Suprapubic skin (tissue), 4 donors: Measurements from ENCODE around the gene RBMS1. TPM values are rescaled to one million over a fixed set of nuclear protein-coding genes. Genes with fewer than 3 reads are reported as not detected.

ENCODE experiments used
- DNase-seq, 2 donors: peaks; one replicate each; pipeline ENCODE4 v3.0.0-alpha.2; 2019; ENCODE audit warnings: low spot score in 2 of 2
- H3K27ac ChIP-seq: fragments of 200-600 bp; sonication (generic); one replicate; pipeline ENCODE4 v1.5.1; 2019
- H3K27me3 ChIP-seq: fragments of 200-600 bp; sonication (generic); one replicate; pipeline ENCODE4 v1.5.1; 2019
- H3K36me3 ChIP-seq: fragments of 200-600 bp; sonication (generic); one replicate; pipeline ENCODE4 v1.5.1; 2019
- H3K4me1 ChIP-seq: fragments of 200-600 bp; sonication (generic); one replicate; pipeline ENCODE4 v1.5.1; 2019
- H3K4me3 ChIP-seq: fragments of 200-600 bp; sonication (generic); one replicate; pipeline ENCODE4 v1.5.1; 2019; ENCODE audit warnings: mild to moderate bottlenecking
- H3K9me3 ChIP-seq: fragments of 200-600 bp; sonication (generic); one replicate; pipeline ENCODE4 v1.5.1; 2019
- CTCF ChIP-seq, 2 donors: fragments of 200-600 bp in 1 of 2; fragments of 450-650 bp in 1 of 2; sonication (generic) in 1 of 2; IDR thresholded peaks; one replicate each; pipeline ENCODE4 v1.5.1; 2016 to 2019; ENCODE audit warnings: antibody characterized with exemption in 2 of 2, mild to moderate bottlenecking in 1 of 2, moderate library complexity in 1 of 2
- EP300 ChIP-seq: sonication (generic); formaldehyde crosslinking; IDR thresholded peaks from one replicate; pipeline ENCODE4 v1.6.1; 2017; ENCODE audit warnings: antibody characterized with exemption
- POLR2A ChIP-seq, 2 donors: fragments of 450-650 bp; IDR thresholded peaks; one replicate each; pipeline ENCODE4 v1.6.1; 2017; ENCODE audit warnings: antibody characterized with exemption in 2 of 2, mild to moderate bottlenecking in 2 of 2, moderate library complexity in 2 of 2
- POLR2AphosphoS5 ChIP-seq, 3 donors: sonication (generic); formaldehyde crosslinking; IDR thresholded peaks; one replicate each; pipeline ENCODE4 v1.6.1; 2017; ENCODE audit warnings: antibody characterized with exemption in 3 of 3
- WGBS: methylation state at CpG from one replicate; pipeline ENCODE4 v1.1.5; 2018; 5-methylcytosine and 5-hydroxymethylcytosine counted together
- total RNA-seq, 4 donors: library from RNA; depleted of rRNA; stranded (reverse); fragments of >200 nt; gene quantifications; one replicate each; pipeline ENCODE4 v1.1.0, GENCODE V29; 2016

RBMS1 gene
- total RNA-seq, 4 donors from 2014 or later: 55.7 to 92.2 (median 62.2) TPM

- no peaks in the 10 kb centered on the region for H3K9me3 ChIP-seq
- no peak overlapping the region for H3K4me3 ChIP-seq
- no peak for DNase-seq
- 62% methylated on average over 3 of the region's 3 CpGs for WGBS
- no peak overlapping the region for H3K27ac ChIP-seq
- TF ChIP-seq CTCF (IDR thresholded peaks at IDR 0.05): no peak
- no peak for TF ChIP-seq EP300
- TF ChIP-seq POLR2A (IDR thresholded peaks at IDR 0.05): no peak
- no peak for TF ChIP-seq POLR2AphosphoS5 (IDR thresholded peaks at IDR 0.05)
- no peaks in the 10 kb centered on the region for H3K36me3 ChIP-seq
- no peaks in the 10 kb centered on the region for H3K27me3 ChIP-seq
- H3K4me1 ChIP-seq: peaks cover 49% of the 10 kb centered on the region
Observed at GRCh38 chr2:160363961-160364360, 129.6 kb downstream of the RBMS1 start.

GRCh38 chr2:160363055-160363454 is 130.6 kb downstream of the RBMS1 start:
- Histone ChIP-seq H3K27me3 (no peaks in the 10 kb centered on the region), H3K4me3 (no peak overlapping the region), H3K4me1 (peaks cover 40% of the 10 kb centered on the region), H3K27ac (no peak overlapping the region), H3K9me3 (no peaks in the 10 kb centered on the region), H3K36me3 (no peaks in the 10 kb centered on the region)
- TF ChIP-seq POLR2A (IDR thresholded peaks at IDR 0.05): no peak
- TF ChIP-seq CTCF (IDR thresholded peaks at IDR 0.05): no peak
- no peak for TF ChIP-seq EP300
- no peak for TF ChIP-seq POLR2AphosphoS5 (IDR thresholded peaks at IDR 0.05)
- DNase-seq: no peak
- WGBS: 89% methylated on average over 4 of the region's 4 CpGs

- Histone ChIP-seq H3K4me3 (no peak overlapping the region), H3K9me3 (no peaks in the 10 kb centered on the region), H3K4me1 (peaks cover 35% of the 10 kb centered on the region), H3K27me3 (no peaks in the 10 kb centered on the region), H3K27ac (no peak overlapping the region), H3K36me3 (no peaks in the 10 kb centered on the region)
- 82% methylated on average over 2 of the region's 2 CpGs for WGBS
- no peak for TF ChIP-seq POLR2AphosphoS5 (IDR thresholded peaks at IDR 0.05)
- no peak for TF ChIP-seq CTCF (IDR thresholded peaks at IDR 0.05)
- no peak for TF ChIP-seq EP300
- TF ChIP-seq POLR2A (IDR thresholded peaks at IDR 0.05): no peak
- DNase-seq: no peak
Observed at GRCh38 chr2:160362541-160362940, 131.1 kb downstream of the RBMS1 start.

GRCh38 chr2:160362018-160362417 is 131.6 kb downstream of the RBMS1 start:
- no peak overlapping the region for H3K4me3 ChIP-seq
- H3K27ac ChIP-seq: no peak overlapping the region
- DNase-seq: no peak
- peaks cover 30% of the 10 kb centered on the region for H3K4me1 ChIP-seq
- TF ChIP-seq EP300 (no peak), CTCF (IDR thresholded peaks at IDR 0.05) (no peak), POLR2AphosphoS5 (IDR thresholded peaks at IDR 0.05) (no peak), POLR2A (IDR thresholded peaks at IDR 0.05) (no peak)
- no peaks in the 10 kb centered on the region for H3K27me3 ChIP-seq
- 72% methylated on average over 4 of the region's 4 CpGs for WGBS
- H3K36me3 ChIP-seq: no peaks in the 10 kb centered on the region
- H3K9me3 ChIP-seq: no peaks in the 10 kb centered on the region

GRCh38 chr2:160360089-160360757 is 133.4 kb downstream of the RBMS1 start:
- H3K27ac ChIP-seq: no peak overlapping the region
- H3K9me3 ChIP-seq: no peaks in the 10 kb centered on the region
- no peak for DNase-seq
- 85% methylated on average over 5 of the region's 5 CpGs for whole genome bisulfite sequencing
- H3K36me3 ChIP-seq: no peaks in the 10 kb centered on the region
- H3K4me3 ChIP-seq: no peak overlapping the region
- peaks cover 14% of the 10 kb centered on the region for H3K4me1 ChIP-seq
- no peaks in the 10 kb centered on the region for H3K27me3 ChIP-seq
- no peak for TF ChIP-seq EP300
- no peak for TF ChIP-seq POLR2A (IDR thresholded peaks at IDR 0.05)
- TF ChIP-seq POLR2AphosphoS5 (IDR thresholded peaks at IDR 0.05): no peak
- no peak for TF ChIP-seq CTCF (IDR thresholded peaks at IDR 0.05)
